K562 (cell line): ENCODE data around the gene TUT1. TPM values are rescaled to one million over a fixed set of nuclear protein-coding genes. Genes with fewer than 3 reads are reported as not detected.

Source experiments
- NCOR1 ChIP-seq: fragments of 450-650 bp; IDR thresholded peaks from 2 replicates; pipeline ENCODE4 v1.6.1; 2016; ENCODE audit warnings: mild to moderate bottlenecking, moderate library complexity
- PHF20 ChIP-seq: fragments of 450-650 bp; IDR thresholded peaks from 2 replicates; pipeline ENCODE4 v1.6.1; 2018; ENCODE audit not compliant: partially characterized antibody
- POLR2H ChIP-seq: IDR thresholded peaks from 2 replicates; pipeline ENCODE4 v1.6.1; 2016; ENCODE audit warnings: missing genetic modification characterization, low read depth, mild to moderate bottlenecking, control low read depth, missing compliant biosample characterization, moderate library complexity
- TBP ChIP-seq: optimal IDR thresholded peaks from 2 replicates; pipeline ENCODE3; 2011; ENCODE audit warnings: low read depth, low read length, improper control_type of control experiment
- TRIM24 ChIP-seq, 2 experiments: fragments of 450-650 bp; IDR thresholded peaks; 2 replicates each; pipeline ENCODE4 v1.6.1; 2016
- ZBTB7A ChIP-seq: IDR thresholded peaks from 2 replicates; pipeline ENCODE4 v1.6.1; 2011; ENCODE audit warnings: low read depth, mild to moderate bottlenecking, low read length, moderate library complexity, borderline replicate concordance; ENCODE audit not compliant: control insufficient read depth
- polyA plus RNA-seq, 8 experiments: library from polyadenylated mRNA; depleted of rRNA in 4 of 8; stranded (reverse) in 5 of 8; unstranded in 3 of 8; fragments of >200 nt; fragmentation: Nextera tagmentation in 2 of 8; fragmentation: Illumina TruSeq in 1 of 8; extraction: Ambion mirVana in 2 of 8; extraction: Trizol in 1 of 8; gene quantifications; 2 replicates each; pipeline versions ENCODE4 v1.2.1 to v1.2.3, GENCODE V29; 2011 to 2014; ENCODE audit warnings: inconsistent platforms in 1 of 8, missing spikeins in 1 of 8
- total RNA-seq, 7 experiments: library from RNA; depleted of rRNA in 6 of 7; stranded (reverse); fragments of >200 nt in 6 of 7; fragmentation: Illumina TruSeq in 2 of 7; extraction: Trizol in 2 of 7; gene quantifications; 2 replicates each; pipeline versions ENCODE4 v1.2.1 to v1.2.3, GENCODE V29; 2011 to 2021; ENCODE audit warnings: low replicate concordance in 1 of 7
- TF ChIP-seq, protein P1 (sequence below): fragments of 450-650 bp; IDR thresholded peaks from 2 replicates; pipeline ENCODE4 v1.6.1; 2018; ENCODE audit not compliant: partially characterized antibody
- TF ChIP-seq, protein P2 (sequence below): fragments of 450-650 bp; formaldehyde crosslinking; IDR thresholded peaks from 2 replicates; pipeline ENCODE4 v1.4.0; 2020; ENCODE audit warnings: mild to moderate bottlenecking, moderate library complexity
- TF ChIP-seq, protein P3 (sequence below): fragments of 250-450 bp; sonication (Bioruptor Pico); IDR thresholded peaks from 2 replicates; pipeline ENCODE4 v1.8.0; 2021; ENCODE audit warnings: borderline replicate concordance, mild to moderate bottlenecking, moderate library complexity; ENCODE audit not compliant: poor library complexity, severe bottlenecking
- TF ChIP-seq, protein P4 (sequence below): fragments of 150-350 bp; conservative IDR thresholded peaks from 2 replicates; pipeline ENCODE4 v1.6.1; 2014; ENCODE audit warnings: low read length
- TF ChIP-seq, protein P5 (sequence below): fragments of 200-800 bp; sonication (Bioruptor generic); IDR thresholded peaks from 2 replicates; pipeline ENCODE4 v1.6.1; 2017; ENCODE audit warnings: missing genetic modification characterization, missing compliant biosample characterization
- TF ChIP-seq, protein P6 (sequence below), 3 experiments: fragments of 200-800 bp in 1 of 3; sonication (Bioruptor generic) in 1 of 3; sonication (generic) in 1 of 3; formaldehyde crosslinking in 1 of 3; IDR thresholded peaks; 2 replicates each; pipeline versions ENCODE4 v1.6.1 to v1.8.0; 2016 to 2022; ENCODE audit warnings: mild to moderate bottlenecking in 2 of 3, missing compliant biosample characterization in 2 of 3, missing genetic modification characterization in 2 of 3, missing genetic modification reagents in 1 of 3

TUT1 gene
- total and polyA plus RNA-seq, 9 of the 15 experiments (the other 6 are each of a cell fraction or from before 2014, with no cell fraction given): 0.66 to 44.3 (median 15.7) TPM

DNA sequence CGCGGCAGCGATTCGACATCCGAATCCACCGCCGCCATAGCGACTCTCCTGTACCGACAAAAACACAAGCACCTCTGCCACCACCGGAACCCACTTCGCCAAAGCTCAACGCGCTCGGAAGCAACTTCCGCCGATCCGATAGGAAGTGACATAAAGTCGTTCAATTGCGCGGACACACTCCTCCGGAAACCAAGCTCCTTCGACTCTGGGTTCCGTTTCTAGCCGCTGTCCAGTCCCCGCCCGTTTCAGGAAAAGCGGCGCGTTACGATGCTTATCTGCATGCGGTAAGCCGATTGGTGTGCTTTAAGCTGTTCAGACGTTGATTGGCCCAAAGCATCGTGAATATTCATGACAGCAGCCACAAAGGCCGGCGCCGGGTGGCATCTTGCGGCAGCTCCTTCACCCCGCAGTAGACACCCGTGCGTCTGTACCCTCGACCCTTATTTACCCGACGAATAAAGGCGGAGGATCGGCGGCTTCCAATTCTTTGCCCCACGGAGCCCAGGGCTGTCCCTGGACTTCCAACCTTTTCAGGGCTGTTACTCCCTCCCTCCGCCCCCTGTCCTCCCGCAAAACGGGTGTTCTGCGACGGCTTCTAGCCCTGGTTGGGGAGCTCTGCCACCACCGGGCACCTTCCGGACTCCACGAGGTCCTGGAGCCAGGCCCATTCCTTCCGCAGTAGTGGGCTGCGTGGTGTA, at the start of gene TUT1 (continued):
- TF ChIP-seq, protein P1, sequence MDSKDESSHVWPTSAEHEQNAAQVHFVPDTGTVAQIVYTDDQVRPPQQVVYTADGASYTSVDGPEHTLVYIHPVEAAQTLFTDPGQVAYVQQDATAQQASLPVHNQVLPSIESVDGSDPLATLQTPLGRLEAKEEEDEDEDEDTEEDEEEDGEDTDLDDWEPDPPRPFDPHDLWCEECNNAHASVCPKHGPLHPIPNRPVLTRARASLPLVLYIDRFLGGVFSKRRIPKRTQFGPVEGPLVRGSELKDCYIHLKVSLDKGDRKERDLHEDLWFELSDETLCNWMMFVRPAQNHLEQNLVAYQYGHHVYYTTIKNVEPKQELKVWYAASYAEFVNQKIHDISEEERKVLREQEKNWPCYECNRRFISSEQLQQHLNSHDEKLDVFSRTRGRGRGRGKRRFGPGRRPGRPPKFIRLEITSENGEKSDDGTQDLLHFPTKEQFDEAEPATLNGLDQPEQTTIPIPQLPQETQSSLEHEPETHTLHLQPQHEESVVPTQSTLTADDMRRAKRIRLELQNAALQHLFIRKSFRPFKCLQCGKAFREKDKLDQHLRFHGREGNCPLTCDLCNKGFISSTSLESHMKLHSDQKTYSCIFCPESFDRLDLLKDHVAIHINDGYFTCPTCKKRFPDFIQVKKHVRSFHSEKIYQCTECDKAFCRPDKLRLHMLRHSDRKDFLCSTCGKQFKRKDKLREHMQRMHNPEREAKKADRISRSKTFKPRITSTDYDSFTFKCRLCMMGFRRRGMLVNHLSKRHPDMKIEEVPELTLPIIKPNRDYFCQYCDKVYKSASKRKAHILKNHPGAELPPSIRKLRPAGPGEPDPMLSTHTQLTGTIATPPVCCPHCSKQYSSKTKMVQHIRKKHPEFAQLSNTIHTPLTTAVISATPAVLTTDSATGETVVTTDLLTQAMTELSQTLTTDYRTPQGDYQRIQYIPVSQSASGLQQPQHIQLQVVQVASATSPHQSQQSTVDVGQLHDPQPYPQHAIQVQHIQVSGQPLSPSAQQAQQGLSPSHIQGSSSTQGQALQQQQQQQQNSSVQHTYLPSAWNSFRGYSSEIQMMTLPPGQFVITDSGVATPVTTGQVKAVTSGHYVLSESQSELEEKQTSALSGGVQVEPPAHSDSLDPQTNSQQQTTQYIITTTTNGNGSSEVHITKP: peak; percentile 60
- peak; percentile 65 for TF ChIP-seq NCOR1
- TF ChIP-seq, protein P2, sequence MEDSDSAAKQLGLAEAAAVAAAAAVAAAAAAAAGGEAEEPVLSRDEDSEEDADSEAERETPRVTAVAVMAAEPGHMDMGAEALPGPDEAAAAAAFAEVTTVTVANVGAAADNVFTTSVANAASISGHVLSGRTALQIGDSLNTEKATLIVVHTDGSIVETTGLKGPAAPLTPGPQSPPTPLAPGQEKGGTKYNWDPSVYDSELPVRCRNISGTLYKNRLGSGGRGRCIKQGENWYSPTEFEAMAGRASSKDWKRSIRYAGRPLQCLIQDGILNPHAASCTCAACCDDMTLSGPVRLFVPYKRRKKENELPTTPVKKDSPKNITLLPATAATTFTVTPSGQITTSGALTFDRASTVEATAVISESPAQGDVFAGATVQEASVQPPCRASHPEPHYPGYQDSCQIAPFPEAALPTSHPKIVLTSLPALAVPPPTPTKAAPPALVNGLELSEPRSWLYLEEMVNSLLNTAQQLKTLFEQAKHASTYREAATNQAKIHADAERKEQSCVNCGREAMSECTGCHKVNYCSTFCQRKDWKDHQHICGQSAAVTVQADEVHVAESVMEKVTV (CRISPR knock-in tag): peak; percentile 55; the same call in 1 of the 2 replicates
- TF ChIP-seq TRIM24 (IDR thresholded peaks at IDR 0.05): peak in 1 of 2 experiments; percentile 100; a peak in 2 of 4 replicates
- TF ChIP-seq, protein P3, sequence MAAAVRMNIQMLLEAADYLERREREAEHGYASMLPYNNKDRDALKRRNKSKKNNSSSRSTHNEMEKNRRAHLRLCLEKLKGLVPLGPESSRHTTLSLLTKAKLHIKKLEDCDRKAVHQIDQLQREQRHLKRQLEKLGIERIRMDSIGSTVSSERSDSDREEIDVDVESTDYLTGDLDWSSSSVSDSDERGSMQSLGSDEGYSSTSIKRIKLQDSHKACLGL (CRISPR knock-in tag): no peak
- TF ChIP-seq, protein P4, sequence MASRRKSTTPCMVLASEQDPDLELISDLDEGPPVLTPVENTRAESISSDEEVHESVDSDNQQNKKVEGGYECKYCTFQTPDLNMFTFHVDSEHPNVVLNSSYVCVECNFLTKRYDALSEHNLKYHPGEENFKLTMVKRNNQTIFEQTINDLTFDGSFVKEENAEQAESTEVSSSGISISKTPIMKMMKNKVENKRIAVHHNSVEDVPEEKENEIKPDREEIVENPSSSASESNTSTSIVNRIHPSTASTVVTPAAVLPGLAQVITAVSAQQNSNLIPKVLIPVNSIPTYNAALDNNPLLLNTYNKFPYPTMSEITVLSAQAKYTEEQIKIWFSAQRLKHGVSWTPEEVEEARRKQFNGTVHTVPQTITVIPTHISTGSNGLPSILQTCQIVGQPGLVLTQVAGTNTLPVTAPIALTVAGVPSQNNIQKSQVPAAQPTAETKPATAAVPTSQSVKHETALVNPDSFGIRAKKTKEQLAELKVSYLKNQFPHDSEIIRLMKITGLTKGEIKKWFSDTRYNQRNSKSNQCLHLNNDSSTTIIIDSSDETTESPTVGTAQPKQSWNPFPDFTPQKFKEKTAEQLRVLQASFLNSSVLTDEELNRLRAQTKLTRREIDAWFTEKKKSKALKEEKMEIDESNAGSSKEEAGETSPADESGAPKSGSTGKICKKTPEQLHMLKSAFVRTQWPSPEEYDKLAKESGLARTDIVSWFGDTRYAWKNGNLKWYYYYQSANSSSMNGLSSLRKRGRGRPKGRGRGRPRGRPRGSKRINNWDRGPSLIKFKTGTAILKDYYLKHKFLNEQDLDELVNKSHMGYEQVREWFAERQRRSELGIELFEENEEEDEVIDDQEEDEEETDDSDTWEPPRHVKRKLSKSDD: peak; percentile 77; the same call in 1 of the 2 replicates
- TF ChIP-seq, protein P5, sequence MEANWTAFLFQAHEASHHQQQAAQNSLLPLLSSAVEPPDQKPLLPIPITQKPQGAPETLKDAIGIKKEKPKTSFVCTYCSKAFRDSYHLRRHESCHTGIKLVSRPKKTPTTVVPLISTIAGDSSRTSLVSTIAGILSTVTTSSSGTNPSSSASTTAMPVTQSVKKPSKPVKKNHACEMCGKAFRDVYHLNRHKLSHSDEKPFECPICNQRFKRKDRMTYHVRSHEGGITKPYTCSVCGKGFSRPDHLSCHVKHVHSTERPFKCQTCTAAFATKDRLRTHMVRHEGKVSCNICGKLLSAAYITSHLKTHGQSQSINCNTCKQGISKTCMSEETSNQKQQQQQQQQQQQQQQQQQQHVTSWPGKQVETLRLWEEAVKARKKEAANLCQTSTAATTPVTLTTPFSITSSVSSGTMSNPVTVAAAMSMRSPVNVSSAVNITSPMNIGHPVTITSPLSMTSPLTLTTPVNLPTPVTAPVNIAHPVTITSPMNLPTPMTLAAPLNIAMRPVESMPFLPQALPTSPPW (CRISPR knock-in tag): peak; percentile 80
- TF ChIP-seq POLR2H: peak; percentile 90
- TF ChIP-seq, protein P6, sequence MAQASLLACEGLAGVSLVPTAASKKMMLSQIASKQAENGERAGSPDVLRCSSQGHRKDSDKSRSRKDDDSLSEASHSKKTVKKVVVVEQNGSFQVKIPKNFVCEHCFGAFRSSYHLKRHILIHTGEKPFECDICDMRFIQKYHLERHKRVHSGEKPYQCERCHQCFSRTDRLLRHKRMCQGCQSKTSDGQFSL (CRISPR knock-in tag; IDR thresholded peaks at IDR 0.05): 0 out of 2 replicates have a peak, but pooled peaks have one; percentile 36
- TF ChIP-seq, protein P6 (tag; IDR thresholded peaks at IDR 0.05): no peak
- peak; percentile 96 for TF ChIP-seq PHF20
- TF ChIP-seq TBP: peak; percentile 95
- TF ChIP-seq ZBTB7A: peak; percentile 26; the same call in 1 of the 2 replicates
